GM21576 (cell line): ENCODE data around the gene ACOX3.
"Not testable (repeated sequence)": the region's sequence is repeated elsewhere in the genome, so short reads cannot be mapped to it uniquely, and the experiment has no call there.

Experiments used
- ATAC-seq: cut with Tn5 transposase; IDR thresholded peaks from one replicate; pipeline ENCODE4 v1.9.1; 2021; ENCODE audit warnings: mild to moderate bottlenecking, moderate library complexity; ENCODE audit not compliant: unreplicated experiment

The ACOX3 gene

DNA sequence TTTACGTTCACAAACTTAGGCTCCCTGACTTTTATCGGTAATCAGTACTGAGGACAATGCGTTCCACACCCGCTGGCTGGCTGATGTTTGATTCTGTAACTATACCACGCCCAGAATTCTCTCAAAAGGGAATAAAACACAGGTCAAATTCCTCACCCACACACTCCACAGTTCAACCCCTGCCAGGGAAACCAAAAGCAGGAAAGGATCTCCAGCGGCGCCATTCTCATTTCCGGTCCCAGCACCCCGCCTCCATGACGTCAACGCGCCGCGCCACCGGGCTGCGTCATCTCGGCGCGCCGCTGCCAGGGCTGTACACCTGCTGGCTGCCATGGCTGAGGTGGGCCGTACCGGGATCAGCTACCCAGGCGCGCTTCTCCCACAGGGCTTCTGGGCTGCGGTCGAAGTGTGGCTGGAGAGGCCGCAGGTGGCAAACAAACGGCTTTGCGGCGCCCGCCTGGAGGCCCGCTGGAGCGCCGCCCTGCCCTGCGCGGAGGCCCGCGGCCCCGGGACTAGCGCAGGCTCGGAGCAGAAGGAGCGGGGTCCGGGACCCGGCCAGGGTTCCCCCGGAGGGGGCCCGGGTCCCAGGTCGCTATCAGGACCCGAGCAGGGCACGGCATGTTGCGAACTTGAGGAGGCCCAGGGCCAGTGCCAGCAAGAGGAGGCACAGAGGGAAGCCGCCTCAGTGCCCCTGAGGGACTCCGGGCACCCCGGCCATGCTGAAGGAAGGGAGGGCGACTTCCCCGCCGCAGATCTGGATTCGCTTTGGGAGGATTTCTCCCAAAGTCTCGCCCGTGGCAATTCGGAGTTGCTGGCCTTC lies at the start of gene ACOX3, which contains the start of gene TRMT44:
TSS of gene ACOX3 (minus strand) at position 232 of the 820 bp plus-strand sequence. CDS start 24,202 bp downstream, outside the sequence.
TSS of gene TRMT44 (plus strand) at position 286 of the 820 bp plus-strand sequence. CDS start at position 332, 46 bp downstream.
- peak; percentile 79 for ATAC-seq

DNA sequence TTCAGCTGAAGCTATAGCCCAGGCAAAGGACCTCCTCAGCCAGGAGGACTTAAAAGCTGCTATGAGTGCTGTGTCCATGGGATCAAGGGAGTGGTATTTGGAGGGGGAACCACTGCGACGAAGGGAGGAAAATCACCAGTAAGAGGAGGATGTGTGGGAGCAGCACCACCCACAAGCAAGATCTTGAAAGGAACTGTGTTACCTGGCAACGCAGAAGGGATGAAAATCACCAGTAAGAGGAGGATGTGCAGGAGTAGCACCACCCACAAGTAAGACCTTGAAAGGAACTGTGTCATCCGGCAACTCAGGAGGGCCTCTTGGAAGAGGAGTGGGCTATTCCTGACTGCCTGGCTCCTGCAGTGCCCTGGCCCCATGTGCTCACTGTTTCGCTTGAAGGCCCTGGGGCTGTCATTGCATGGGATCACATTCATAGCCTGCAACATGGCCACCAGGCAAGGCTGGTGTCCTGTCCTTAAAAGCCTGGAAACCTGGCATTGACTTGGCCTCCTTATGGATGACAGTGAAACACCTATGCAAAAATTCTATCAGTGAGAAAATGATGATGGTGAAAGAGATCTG lies 48.4 kb upstream of the ACOX3 start:
- no peak for ATAC-seq

DNA sequence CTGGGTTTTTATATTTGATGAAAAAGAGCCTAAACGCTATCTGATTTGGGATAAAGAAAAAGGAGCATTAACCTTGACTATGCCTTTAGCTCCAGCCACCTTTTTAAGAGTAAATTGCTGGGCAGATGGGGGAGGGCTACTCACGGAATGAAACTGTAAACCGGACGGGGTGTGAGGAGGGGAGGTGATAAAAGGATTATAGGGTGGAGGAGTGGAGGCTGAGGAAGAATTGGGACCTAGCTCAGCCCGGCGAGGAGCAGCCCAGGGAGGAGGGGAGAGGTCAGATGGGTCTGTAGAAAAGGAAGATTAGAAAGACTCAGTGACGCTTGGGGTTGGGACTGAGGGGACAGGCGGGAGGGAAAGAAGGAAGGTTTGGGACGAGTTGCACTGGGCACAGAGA lies 46.1 kb upstream of the ACOX3 start:
- ATAC-seq, result not testable (repeated sequence)

DNA sequence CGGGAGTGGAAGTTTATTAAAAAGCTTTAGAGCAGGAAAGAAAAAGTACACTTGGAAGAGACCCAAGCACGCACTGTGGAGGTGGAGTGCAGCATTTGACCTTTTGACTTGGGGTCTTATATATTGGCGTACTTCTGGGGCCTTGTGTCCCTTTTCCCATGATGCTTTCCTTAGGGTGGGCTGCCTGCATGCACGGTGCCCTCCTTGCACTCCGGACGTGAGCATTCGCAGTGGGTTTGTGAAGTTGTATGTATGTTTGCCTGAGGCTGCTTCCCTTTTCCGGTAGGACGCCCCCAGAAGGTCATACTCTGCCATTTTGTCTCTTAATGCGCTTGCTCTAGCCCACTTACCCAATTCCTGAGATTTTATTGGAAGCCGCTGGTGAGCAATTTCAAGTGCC lies 39.7 kb upstream of the ACOX3 start:
- ATAC-seq, result no peak

DNA sequence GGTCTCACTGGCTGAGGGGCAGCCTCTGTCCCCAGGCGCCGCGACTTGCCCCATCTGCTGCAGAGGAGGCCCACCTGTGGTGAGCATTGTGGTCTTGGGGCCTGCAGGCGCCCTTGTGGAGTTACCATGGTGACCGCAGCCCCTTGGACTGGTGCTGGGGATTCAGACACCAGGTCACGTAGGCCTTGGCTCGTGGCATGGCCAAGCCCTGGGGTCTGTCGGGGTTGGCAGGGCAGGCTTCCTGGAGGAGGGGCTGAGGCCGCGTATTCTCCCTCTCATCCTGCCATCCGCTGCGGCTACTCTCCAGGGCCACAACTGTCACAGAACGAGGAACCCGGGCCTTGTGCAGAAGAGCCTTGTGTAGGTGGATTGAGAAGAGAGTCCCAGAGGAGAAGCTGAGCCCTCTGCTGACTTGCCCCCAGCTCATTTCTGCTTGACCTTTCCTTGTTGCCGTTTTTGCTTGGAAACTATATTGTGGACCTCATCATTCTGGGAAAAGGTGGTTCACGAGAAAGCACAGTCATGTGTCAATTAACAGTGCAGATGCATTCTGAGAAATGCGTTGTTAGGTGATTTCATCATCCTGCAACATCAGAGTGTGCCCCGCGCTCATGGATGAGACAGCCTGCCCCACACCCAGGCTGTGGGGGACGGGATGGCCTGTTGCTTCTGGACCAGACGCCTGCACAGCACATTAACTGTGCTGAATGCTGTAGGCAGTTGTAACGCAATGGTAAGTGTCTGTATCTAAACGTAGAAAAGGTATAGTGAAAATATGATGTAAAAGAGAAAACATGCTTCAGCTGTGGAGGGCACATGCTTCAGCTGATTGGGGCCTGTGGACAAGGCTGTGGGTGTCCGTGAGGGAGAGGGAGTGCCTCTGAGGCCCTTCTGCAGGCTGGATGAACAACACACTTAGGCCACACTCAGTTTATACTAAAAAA lies 38.5 kb upstream of the ACOX3 start:
- ATAC-seq, result no peak

DNA sequence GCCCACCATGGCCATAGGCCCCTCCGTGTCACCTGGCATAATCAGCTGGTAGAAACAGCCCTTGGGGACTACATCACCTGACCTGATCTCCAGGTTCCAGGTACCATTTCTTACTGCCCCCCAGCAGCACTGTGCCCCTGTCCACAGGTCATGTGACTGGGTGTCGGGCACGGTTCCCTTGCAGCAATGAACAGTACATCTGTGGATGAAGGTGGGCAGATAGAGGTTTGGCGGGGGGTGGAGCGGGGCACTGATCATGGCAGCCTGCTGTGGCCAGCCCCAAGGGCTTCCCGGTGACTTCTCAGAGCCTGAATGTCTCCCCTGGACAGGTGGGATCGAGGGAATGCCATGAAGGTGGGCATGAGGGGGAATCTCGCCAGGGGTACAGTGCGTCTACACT lies 37.8 kb upstream of the ACOX3 start:
- no peak for ATAC-seq

DNA sequence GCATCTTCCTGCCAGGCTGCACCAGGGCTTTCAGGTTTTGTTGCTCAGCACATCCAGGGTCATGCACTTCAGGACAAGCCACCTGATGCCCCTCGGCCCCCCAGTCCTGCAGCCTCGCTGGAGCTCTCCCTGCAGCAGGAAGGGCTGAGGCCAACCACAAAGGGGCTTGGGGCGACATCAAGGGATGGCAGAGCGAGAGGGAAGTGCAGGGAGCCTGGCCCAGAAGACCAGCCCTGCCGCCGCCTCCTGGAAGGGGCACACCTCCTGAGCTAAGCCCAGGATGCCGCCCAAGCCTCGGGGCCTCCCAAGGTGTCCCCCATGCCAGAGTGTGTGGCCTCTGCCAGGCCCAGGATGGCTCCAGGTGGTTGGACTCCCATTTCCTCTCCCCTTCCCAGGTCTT lies 37.2 kb upstream of the ACOX3 start:
- no peak for ATAC-seq

DNA sequence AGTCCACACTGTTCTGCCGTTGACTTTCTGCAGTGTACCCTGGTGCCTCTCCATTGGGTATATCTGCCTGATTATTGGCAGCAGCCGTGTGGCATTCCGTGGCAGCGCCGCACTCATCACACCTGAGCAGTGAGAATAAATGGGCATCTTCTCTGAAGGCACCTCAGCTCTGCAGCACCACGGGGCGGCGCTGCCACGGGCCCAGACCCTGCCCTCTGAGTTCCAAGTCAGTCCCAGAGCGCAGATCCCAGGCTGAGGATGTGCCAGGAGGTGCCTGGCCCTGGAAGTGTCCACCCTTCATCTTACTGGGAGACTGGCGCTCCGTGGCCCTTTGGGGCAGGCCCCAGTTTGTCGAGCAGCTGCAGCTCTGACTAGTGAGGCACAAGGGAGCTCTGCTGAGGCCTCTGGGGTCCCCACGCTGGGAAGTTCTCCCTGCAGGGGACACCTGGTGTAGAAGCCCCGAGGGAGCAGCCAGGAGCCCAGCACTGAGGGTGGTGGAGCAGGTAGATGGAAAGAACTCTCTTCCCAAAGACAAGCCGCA lies 36.6 kb upstream of the ACOX3 start:
- ATAC-seq, result no peak

DNA sequence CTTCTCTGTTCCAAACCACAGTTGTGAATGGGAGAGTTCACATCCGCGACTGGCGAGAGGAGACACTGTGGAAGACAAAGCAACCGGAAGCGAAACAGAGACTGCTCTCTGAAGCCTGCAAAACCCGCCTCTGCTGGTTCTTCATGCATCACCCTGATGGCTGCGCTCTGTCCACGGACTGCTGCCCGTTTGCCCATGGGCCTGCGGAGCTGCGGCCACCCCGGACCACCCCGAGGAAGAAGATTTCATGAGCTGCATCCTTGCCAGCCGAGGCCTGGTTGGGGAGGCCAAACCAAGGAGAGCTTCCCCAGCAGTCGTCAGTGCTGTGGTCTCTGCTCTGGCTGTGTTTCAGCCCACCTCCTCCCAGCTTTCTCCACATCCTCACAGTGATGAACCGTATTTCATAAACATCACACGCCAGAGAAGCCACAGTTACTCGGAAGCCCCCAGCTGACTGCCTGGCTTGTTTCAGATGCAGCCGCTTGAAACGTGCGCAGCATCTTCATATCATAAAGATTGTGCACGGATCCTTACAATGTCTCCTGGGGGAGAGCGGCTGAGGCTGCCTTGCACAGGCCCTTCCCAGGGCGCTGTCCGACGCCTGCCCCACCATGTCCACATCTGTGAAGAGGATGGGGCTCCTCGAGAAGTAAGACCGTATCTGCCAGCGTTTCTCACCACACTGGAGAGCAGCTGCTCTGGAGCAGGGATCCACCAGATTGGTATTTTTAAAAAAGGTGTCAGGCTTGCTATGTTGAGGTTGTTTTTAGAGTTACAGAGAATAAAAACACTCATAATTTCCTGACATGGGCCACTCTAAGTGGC lies 35.4 kb upstream of the ACOX3 start:
- ATAC-seq, result no peak

DNA sequence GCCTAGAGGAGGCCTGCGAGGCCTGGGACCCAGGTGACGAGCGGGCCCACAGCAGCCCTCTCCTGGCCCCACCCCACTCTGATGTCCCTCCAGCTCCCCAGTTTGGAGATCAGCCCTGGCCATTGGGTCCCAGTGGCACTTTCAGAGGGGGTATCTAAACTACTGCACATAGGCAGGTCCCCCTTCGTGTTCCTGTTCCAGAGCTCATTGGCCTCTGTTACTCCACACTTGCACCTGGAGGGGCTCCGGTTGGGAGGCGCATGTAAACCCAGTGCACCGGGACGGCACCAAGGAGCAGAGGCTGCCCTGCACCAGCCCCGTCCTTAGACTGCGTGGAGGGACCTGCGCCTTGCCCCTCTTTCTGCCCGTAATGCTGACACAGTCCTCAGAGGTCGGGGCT lies 34.3 kb upstream of the ACOX3 start:
- ATAC-seq, result no peak

DNA sequence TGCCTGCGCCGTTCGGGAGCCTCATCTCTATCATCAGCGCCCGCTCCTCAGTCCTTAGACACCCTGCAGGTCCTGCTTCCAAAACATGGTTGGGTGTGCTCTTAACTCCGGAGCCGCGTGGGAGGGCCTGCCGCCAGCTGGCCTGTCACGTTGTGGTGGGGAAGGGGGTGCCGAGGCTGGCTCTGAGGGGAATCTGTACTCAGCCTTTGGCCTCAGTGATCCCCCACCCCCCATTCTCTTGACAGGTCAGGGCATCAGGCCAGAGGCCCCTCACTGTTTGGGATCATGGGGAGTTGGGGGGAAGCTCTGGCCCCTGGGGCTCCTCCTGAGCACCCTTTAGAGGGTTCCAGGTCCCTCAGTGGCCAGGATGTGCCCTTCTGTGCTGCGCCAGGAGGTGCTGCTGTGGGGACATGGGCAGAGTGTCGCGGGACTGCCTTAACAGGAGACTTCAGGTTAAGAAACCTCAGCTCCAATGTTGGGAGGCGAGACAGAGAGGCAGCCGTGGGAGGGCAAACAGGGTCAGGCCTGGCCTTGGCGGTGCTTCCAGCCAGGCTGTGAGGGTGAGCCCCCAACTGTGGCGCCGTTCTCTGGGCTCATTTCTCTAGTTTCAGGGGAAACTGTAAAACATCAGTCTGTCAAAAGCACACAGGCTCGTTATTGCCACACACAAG lies 33.5 kb upstream of the ACOX3 start:
- ATAC-seq, result no peak

DNA sequence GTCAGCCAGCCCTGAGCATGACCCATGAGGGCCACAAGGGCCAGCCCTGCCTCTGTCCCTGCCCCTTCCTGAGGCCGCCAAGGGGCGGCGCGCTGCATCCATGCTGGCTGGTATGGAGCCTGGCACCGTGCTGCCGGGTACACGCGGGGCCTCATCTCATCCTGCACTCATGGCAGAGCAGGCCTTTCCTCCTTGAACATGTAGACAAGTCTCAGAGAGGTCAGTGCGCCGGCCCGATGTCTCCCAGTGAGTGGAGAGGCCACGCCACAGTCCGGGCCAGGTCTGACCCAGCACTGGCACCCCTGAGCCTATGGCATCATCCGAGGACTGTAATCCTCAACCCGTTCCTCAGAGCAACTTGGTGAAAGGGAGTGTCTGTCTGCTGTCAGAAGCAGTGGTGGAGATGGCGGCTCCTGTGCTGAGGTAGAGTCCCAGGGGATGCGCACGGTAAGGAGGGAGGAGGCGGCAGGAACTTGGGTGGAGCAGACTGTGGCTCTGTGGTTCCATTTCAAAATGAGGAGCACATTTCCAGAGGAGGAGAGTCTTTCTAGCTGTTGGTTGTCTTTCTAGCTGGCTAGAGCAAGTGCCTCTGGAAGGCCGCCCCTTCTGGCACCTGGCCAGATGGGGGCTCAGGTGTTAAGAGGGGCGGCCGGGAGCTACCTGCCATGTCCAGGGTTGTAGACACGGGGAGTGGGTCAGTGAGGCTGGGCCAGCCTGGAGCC lies 32.8 kb upstream of the ACOX3 start:
- no peak for ATAC-seq

DNA sequence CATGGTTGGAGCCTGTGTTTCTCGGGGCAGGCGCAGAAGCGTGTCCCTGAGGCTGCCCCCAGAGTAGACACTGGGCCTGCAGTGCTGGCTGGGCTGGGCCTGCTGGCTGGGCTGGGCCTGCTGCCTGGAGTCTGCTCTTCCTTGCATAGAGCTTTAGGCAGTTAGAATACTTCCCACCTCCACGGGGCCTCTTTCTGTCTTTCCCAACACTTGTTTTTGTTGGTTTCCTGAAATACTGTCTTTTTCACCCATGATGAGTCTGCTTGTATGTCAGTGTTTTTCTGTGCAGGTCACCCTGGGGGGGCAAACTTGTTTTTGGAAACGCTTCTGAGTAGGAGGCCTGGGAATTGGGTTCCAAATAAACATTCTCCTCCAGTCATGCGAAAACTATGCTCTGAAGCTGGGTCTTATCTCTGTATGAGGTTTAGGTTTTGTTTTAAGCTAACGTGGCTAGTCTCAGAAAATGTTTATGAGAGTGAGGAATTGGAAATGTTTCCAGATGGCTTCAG lies 32.2 kb upstream of the ACOX3 start:
- ATAC-seq, result no peak

DNA sequence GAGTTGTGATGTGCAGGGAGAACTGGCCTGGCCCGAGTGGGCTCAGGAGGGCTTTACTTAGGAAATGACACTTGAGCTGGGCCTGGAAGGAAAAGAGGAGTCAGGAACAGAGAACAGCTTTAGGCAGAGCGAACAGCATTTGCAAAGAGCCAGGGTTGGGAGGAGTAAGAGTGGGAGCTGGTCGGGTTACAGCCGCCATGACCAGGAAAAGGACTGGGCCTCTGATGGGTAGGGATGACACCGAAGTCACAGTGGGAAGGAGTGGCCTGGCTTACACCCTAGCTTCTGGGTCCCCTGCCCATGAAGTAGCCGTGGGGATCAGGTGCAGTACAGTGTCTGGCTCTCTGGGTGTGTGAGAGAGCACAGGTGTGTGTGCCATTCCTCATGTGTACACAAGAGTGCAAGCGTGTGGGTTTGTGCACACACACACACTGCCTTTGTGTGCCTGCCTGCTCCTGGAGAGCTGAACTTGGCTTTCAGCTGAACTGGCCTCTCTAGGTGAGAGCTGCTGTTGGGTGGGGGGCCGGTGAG lies 31.7 kb upstream of the ACOX3 start:
- ATAC-seq, result no peak

DNA sequence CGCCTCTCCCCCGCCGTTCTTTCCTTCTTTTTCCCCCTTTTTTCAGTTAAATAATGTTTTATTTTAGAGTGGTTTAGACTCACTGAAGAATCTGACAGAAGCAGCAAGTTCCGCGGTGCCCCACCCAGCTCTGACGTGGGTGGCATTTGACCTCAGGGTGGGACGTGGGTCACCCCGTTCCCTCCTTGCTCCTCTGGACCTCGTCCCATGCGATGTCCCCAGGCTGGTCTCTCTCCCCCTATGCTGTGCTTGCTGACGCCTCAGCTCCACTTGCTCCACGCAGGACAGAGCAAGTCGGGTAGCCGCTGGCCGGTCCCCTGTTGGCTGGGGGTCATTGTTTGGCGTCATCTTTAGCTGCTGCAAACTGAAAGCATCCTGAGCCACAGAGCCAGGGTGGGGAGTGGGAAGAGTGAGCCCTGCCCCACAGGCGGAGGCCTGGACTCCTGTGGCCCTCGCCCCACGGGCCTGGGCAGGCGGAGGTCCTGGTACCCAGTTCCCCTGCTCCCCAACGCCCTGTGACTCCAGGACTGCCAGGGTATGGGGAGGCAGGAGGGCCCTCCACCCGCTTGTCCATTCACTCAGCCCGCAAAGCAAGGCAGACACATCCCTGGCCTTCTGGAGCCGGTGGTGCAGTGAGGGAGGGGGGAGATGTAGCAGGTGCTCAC lies 30.8 kb upstream of the ACOX3 start:
- ATAC-seq, result no peak

DNA sequence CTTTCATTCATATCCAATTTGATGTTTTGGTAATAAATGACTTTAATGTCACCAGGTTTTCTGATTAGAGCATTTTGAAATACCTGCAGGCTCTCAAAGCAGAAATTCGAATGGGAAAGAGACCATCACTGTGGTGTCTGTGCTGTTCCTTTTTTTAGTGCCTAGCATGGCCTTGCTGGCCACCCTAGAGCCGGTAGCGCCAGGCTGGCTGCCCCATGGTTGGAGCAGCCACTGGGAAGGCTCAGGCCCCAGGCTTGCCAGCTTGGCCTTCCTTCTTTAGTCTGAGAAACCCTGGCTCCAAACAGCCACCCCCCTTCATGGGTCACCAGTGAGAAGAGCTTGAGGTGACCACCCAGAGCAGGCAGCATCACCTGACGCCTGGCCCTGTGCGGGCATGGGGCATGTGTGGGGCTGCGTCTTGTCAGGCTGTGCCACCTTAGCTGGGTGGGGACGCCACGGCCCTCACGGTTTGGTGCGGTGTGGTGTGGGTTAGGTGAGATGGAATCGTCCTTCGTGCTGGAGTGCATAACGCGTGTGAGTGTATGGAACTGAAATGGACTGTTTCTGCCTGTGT lies 30.0 kb upstream of the ACOX3 start:
- no peak for ATAC-seq

DNA sequence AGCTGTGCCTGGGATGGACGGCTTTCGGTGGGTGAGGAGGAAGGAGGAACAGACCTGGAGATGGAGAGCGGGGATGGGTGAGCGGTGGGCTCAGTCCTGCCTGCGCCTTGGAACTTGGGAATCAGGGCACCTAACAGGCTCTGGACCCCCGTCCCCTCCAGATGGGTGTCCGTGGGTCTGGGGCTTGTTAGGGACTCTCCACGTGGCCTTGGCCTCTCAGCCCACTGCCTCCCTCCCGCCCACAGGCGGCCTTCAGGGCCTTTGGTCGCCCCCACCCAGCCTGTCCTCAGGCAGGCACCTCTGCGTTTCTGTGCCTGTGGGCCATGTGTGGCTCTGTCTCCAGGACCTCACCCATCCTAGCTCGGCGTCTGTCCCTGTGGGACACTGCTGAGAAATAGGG lies 29.0 kb upstream of the ACOX3 start:
- ATAC-seq, result no peak
